ENCODE measurements around the gene ETV2.
"Not testable (repeated sequence)": the region's sequence is repeated elsewhere in the genome, so short reads cannot be mapped to it uniquely, and the experiment has no call there.

The ETV2 gene

GRCh38 chr19:35641515-35642151, at the start of gene ETV2:
Gene ETV2, plus strand, starts transcription at chr19:35641745. Its CDS starts 716 bp downstream, at chr19:35642461.
- DNase-seq: peak in 1 of 2 donors; percentile 27

GRCh38 chr19:35592226-35592625, 49.3 kb upstream of the ETV2 start:
- DNase-seq: no peak

GRCh38 chr19:35595026-35595425, 46.5 kb upstream of the ETV2 start:
- not testable (repeated sequence) for DNase-seq

- no peak for DNase-seq
These were observed 45.6 kb upstream of the ETV2 start for GRCh38 chr19:35595928-35596327.

GRCh38 chr19:35596366-35596999, 45.1 kb upstream of the ETV2 start:
- no peak for DNase-seq

GRCh38 chr19:35601971-35602370, 39.6 kb upstream of the ETV2 start:
- DNase-seq: no peak

GRCh38 chr19:35604436-35604835, 37.1 kb upstream of the ETV2 start:
- DNase-seq: not testable (repeated sequence)

GRCh38 chr19:35607170-35607569, 34.4 kb upstream of the ETV2 start:
- not testable (repeated sequence) for DNase-seq

GRCh38 chr19:35607661-35608060, 33.9 kb upstream of the ETV2 start:
- DNase-seq: no peak

- DNase-seq: no peak
These were observed 33.3 kb upstream of the ETV2 start for GRCh38 chr19:35608251-35608650.

GRCh38 chr19:35609851-35610353, 31.6 kb upstream of the ETV2 start:
- DNase-seq: no peak

- DNase-seq: no peak
These were observed 29.4 kb upstream of the ETV2 start for GRCh38 chr19:35612224-35612558.

GRCh38 chr19:35612559-35613321, 28.8 kb upstream of the ETV2 start, which contains the start of gene HAUS5:
Gene HAUS5, plus strand, starts transcription at chr19:35612735. Its CDS starts 60 bp downstream, at chr19:35612795.
- peak; percentile 97 to 99 for DNase-seq

- DNase-seq: no peak
These were observed 28.0 kb upstream of the ETV2 start for GRCh38 chr19:35613574-35613973.

- no peak for DNase-seq
These were observed 26.5 kb upstream of the ETV2 start for GRCh38 chr19:35615036-35615435.

- no peak for DNase-seq
These were observed 22.7 kb upstream of the ETV2 start for GRCh38 chr19:35618857-35619256.

GRCh38 chr19:35619290-35619923, 22.1 kb upstream of the ETV2 start:
- no peak for DNase-seq

GRCh38 chr19:35620001-35620400, 21.5 kb upstream of the ETV2 start:
- DNase-seq: no peak

GRCh38 chr19:35621708-35622107, 19.8 kb upstream of the ETV2 start:
- DNase-seq: no peak

- DNase-seq: no peak
These were observed 18.8 kb upstream of the ETV2 start for GRCh38 chr19:35622750-35623149.

- no peak for DNase-seq
These were observed 18.1 kb upstream of the ETV2 start for GRCh38 chr19:35623327-35624010.

GRCh38 chr19:35628264-35628564, 13.3 kb upstream of the ETV2 start:
- DNase-seq: no peak
